AG08395 (cell line): ENCODE measurements around the gene TMEM225.
"Not testable (repeated sequence)": the region's sequence is repeated elsewhere in the genome, so short reads cannot be mapped to it uniquely, and the experiment has no call there.

Source experiments
- DNase-seq: peaks from one replicate; pipeline ENCODE4 v3.0.0; 2012; ENCODE audit warnings: mixed read lengths, low spot score

TMEM225 gene, protein sequence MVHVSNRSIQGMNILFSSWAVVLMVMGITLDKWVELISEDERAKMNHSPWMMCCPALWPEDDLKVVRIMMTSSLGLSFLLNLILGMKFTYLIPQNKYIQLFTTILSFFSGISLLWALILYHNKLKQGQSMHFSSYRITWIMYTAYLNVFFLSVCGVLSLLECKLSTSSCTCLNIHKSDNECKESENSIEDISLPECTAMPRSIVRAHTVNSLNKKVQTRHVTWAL

GRCh38 chr11:123885570-123885969, at the start of gene TMEM225:
Gene TMEM225 (minus strand): TSS chr11:123885670. CDS start chr11:123885425, 245 bp downstream.
- no peak for DNase-seq

DNA sequence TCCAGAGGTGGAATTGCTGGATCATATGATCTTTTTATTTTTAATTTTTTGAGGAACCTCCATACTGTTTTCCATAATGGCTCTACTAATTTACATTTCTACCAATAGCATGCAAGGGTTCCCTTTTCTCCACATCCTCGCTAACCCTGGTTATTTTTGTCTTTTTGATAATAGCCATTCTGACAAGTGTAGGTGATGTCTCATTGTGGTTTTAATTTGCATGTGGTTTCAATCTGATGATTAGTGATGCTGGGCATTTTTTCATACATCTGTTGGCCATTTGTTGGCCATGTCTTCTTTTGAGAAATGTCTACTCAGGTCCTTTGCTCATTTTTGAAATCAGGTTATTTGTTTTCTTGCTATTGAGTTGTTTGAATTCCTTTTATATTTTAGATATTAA, 38.6 kb upstream of the TMEM225 start:
- no peak for DNase-seq

- DNase-seq: no peak
Measured at GRCh38 chr11:123920943-123921342, 35.5 kb upstream of the TMEM225 start.

GRCh38 chr11:123905826-123906225, 20.4 kb upstream of the TMEM225 start:
- no peak for DNase-seq

- no peak for DNase-seq
Measured at GRCh38 chr11:123904932-123905331, 19.5 kb upstream of the TMEM225 start.

DNA sequence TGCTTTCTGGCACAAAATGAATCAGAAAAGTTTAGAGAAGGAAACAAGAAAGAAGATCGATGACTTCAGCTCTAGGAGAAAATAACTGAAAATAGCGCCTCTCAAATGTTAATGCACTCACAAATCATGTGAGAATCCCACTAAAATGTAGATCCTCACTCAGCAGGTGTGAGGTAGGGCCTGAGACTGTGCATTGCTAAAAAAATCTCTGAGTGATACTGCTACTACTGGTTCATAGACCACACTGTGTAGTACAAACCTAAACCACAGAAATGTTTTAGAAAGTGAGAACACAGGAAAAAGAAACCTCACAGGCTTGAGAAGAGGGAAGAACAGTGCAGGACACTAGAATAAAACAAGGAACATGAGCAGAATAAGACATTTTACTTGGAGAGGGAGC, 18.5 kb upstream of the TMEM225 start:
- no peak for DNase-seq

DNA sequence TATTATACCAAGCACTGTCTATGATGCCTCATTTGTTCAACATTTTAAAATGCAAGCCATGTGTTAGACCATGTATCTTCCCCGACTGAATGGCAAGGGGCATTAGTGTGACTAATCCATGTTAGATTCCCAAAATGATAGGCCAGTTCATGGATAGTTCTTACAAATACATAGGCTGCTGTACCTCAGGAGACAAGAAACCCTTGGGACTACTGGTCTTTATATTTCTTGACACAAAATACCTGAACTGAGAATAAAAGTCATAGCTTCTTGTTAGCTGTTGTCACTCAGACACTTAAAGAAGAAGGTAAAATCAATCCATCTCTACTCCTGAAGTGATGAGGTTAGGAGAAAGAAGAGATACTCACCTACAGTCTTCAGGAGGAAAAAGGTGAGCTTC, 16.4 kb upstream of the TMEM225 start, which contains the start of gene OR8D4:
Gene OR8D4, plus strand, starts transcription at position 301 of the 400 bp plus-strand sequence. CDS start 4,265 bp downstream, outside the sequence.
- DNase-seq: no peak

- no peak for DNase-seq
Measured at GRCh38 chr11:123899792-123900191, 14.3 kb upstream of the TMEM225 start.

DNA sequence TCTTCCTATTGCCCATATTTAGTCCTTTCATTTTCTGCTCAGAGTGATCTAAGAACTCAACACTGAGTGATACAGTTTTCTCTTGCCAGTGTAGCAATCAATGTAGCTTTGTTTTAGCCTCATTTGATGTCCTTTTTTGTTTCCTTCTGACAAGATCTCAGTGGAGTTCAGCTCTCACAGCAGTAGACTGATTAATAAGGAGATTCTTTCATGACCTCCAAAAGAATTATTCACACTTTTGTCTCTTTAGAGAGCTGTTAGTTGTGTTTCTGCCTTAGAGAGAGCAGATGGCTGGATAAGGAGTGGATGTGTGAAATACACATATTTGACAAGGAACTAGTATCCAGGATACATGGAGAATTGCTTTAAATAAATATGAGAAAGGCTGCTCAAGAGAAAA, 6.6 kb upstream of the TMEM225 start:
- DNase-seq: no peak

- DNase-seq: no peak
Measured at GRCh38 chr11:123880912-123881311, 4.6 kb downstream of the TMEM225 start.

- DNase-seq: not testable (repeated sequence)
Measured at GRCh38 chr11:123867795-123868194, 17.7 kb downstream of the TMEM225 start.

DNA sequence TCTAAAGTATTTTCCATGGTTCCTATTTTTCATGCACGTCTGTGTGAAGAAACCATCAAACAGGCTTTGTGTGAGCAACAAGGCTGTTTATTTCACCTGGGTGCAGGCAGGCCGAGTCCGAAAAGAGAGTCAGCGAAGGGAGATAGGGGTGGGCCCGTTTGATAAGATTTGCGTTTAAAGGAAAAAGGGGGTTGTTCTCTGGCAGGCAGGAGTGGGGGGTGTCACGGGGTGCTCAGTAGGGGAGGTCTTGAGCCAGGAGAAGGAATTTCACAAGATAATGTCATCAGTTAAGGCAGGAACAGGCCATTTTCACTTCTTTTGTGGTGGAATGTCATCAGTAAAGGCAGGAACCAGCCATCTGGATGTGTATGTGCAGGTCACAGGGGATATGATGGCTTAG, 20.2 kb downstream of the TMEM225 start:
- not testable (repeated sequence) for DNase-seq

DNA sequence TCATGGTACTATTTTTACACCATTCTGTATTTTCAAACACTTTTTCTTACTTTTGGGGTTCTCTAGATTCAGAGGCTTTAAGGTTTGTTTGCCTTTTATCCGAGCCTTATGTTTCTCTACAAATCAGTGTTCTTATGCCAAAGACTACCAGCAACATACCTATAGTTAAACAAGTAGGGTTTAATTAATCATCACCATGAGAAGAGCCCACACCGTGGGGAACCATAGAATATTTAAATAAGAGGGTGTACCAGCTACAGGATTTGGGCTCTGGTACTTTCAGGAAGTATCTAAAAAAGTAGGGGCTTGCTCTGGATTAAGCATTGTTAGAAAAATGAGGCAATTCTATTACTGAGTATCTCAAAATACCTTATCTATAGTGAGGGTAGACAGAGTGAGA, 25.7 kb downstream of the TMEM225 start:
- no peak for DNase-seq

DNA sequence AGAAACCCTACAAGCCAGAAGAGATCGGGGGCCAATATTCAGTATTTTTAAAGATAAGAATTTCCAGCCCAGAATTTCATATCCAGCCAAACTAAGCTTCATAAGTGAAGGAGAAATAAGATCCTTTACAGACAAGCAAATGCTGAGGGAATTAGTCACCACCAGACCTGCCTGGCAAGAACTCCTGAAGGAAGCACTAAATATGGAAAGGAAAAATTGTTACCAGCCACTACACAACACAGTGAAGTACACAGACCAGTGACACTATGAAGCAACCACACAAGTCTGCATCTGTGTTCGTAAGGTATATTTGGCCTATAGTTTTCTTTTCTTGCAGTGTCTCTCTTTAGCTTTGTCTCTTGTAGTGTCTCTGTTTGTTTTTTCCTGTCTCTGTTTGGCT, 29.0 kb downstream of the TMEM225 start:
- no peak for DNase-seq

GRCh38 chr11:123853038-123853437, 32.4 kb downstream of the TMEM225 start:
- no peak for DNase-seq

DNA sequence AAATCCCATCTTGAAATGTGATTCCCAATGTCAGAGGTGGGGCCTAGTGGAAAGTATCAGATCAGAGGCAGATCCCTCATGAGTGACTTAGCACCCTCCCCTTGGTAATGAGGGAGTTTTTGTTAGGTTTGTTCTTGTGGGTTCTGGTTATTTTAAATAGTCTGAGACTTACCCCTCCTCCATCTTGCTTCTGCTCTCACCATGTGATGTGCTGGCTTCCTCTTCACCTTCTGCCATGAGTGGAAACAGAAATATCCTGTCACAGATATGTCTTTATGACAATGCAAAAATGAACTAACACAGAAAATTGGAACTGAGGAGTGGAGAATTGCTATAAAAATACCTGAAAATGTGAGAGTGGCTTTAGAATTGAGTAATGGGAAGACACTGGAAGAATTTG, 33.1 kb downstream of the TMEM225 start:
- no peak for DNase-seq

GRCh38 chr11:123851110-123851509, 34.4 kb downstream of the TMEM225 start:
- no peak for DNase-seq

DNA sequence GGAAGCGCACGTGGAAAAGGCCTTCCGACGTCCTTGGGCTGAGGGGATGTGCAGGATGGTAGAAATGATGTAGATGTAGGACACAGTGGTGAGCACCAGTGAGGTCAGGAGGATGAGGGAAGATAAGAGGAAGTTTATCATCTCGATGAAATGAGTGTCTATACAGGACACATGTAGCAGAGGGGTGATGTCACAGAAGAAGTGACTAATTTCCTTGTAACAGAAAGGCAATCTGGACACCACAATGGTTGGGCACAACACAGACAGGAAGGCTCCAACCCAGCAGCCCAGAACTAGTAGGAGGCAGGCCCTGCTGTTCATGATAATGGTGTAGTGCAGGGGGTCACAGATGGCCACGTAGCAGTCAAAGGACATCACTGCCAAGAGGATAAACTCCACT, 44.3 kb downstream of the TMEM225 start:
- DNase-seq: no peak

DNA sequence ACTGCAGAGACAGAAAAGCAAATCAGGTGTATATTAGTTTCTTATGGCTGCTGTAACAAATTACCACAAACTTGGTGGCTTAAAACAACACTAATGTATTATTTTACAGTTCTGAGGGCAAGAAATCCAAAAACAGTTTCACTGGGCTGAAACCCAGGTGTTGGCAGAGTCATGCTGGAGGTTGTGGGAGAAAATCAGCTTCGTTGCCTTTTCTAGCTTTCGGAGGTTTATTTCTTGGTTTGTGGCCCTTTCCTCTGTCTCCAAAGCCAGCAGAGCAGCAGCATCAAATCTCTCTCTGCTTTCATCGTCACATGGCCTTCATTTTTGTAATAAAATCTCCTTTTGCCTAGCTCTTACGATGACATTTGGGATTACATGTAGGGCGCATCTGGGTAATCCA, 46.3 kb downstream of the TMEM225 start:
- no peak for DNase-seq

DNA sequence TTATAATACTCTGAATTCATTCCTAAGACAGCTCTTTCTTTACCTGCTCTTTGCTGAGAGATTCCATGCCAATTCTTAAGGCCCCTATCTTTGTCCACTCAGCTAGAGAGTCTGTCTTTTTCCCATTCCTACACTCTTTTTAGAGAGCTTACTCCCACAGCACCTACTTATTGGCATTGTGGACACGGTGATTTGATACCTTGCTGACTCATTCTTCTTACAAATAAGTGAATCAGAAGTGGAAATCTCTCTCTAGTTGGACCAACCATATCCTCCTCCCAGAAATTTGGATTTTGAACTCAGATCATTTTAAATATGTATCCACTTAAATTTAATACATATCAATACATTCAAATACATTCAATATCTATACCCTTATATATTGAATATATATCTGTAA, 46.8 kb downstream of the TMEM225 start:
- DNase-seq: no peak

GRCh38 chr11:123838199-123838598, 47.3 kb downstream of the TMEM225 start:
- DNase-seq: no peak

DNA sequence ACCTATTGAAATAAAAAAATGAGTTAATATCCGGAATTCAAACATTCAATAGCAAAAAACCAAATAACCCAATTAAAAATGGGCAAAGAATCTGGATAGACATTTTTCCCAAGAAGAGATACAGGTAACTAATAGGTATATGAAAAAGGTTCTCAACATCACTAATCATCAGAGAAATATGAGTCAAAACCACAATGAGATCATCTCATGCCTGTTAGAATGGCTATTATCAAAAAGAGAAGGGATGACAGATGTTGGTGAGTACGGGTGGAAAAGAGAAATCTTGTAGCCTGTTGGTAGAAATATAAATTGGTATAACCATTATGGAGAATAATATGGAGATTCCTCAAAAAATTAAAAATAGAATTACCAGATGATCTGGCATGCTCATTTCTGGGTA, 52.4 kb downstream of the TMEM225 start:
- DNase-seq: no peak
